KMS-11 (cell line): Measurements from ENCODE around the gene PRKCE.

ENCODE experiments used
- H2AFZ ChIP-seq: fragments of 200-600 bp; sonication (generic); 2 replicates; pipeline ENCODE4 v1.6.1; 2016; ENCODE audit warnings: antibody characterized with exemption, mixed run types, low read depth
- H3K27ac ChIP-seq: fragments of 200-600 bp; sonication (generic); 2 replicates; pipeline ENCODE4 v1.6.1; 2016; ENCODE audit warnings: mild to moderate bottlenecking, mixed run types
- H3K27me3 ChIP-seq: fragments of 200-600 bp; sonication (generic); 2 replicates; pipeline ENCODE4 v1.6.1; 2017; ENCODE audit warnings: mild to moderate bottlenecking, low read depth, mixed run types, moderate library complexity; ENCODE audit not compliant: insufficient read depth
- H3K36me3 ChIP-seq: fragments of 200-600 bp; sonication (generic); 2 replicates; pipeline ENCODE4 v1.6.1; 2017; ENCODE audit warnings: mild to moderate bottlenecking, mixed run types; ENCODE audit not compliant: insufficient read depth
- H3K4me1 ChIP-seq: fragments of 200-600 bp; sonication (generic); 2 replicates; pipeline ENCODE4 v1.6.1; 2016; ENCODE audit warnings: mild to moderate bottlenecking, low read depth, mixed run types; ENCODE audit not compliant: poor library complexity, severe bottlenecking
- H3K4me2 ChIP-seq: fragments of 200-600 bp; sonication (generic); 2 replicates; pipeline ENCODE4 v1.7.0; 2016; ENCODE audit warnings: mild to moderate bottlenecking, mixed run types
- H3K4me3 ChIP-seq: fragments of 200-600 bp; sonication (generic); IDR thresholded peaks from 2 replicates; pipeline ENCODE4 v1.6.1; 2017; ENCODE audit warnings: low read depth, low read length, mixed read lengths; ENCODE audit not compliant: insufficient read depth
- H3K79me2 ChIP-seq: fragments of 200-600 bp; sonication (generic); 2 replicates; pipeline ENCODE4 v1.6.1; 2016; ENCODE audit warnings: low read depth, mixed run types; ENCODE audit not compliant: insufficient read depth
- H3K9ac ChIP-seq: fragments of 200-600 bp; sonication (generic); 2 replicates; pipeline ENCODE4 v1.6.1; 2016; ENCODE audit warnings: mild to moderate bottlenecking, mixed run types
- H4K20me1 ChIP-seq: fragments of 200-600 bp; sonication (generic); 2 replicates; pipeline ENCODE4 v1.6.1; 2016; ENCODE audit warnings: mild to moderate bottlenecking, mixed run types; ENCODE audit not compliant: insufficient read depth
- TF ChIP-seq, protein P1 (sequence below): fragments of 200-600 bp; sonication (generic); conservative IDR thresholded peaks from 2 replicates; pipeline ENCODE4 v1.6.1; 2017; ENCODE audit warnings: low read depth, mild to moderate bottlenecking, antibody characterized with exemption, low read length, moderate library complexity, mixed read lengths

PRKCE gene

GRCh38 chr2:45957533-45958227 is 306.2 kb downstream of the PRKCE start:
- no peaks in the 10 kb centered on the region for H4K20me1 ChIP-seq
- H3K4me1 ChIP-seq = no peaks in the 10 kb centered on the region
- no peaks in the 10 kb centered on the region for H3K79me2 ChIP-seq
- no peak overlapping the region for H3K9ac ChIP-seq
- H3K27me3 ChIP-seq = no peaks in the 10 kb centered on the region
- no peak overlapping the region for H3K4me3 ChIP-seq
- H2AFZ ChIP-seq = no peak overlapping the region
- no peak overlapping the region for H3K27ac ChIP-seq
- no peaks in the 10 kb centered on the region for H3K36me3 ChIP-seq
- no peak overlapping the region for H3K4me2 ChIP-seq
- TF ChIP-seq, protein P1, sequence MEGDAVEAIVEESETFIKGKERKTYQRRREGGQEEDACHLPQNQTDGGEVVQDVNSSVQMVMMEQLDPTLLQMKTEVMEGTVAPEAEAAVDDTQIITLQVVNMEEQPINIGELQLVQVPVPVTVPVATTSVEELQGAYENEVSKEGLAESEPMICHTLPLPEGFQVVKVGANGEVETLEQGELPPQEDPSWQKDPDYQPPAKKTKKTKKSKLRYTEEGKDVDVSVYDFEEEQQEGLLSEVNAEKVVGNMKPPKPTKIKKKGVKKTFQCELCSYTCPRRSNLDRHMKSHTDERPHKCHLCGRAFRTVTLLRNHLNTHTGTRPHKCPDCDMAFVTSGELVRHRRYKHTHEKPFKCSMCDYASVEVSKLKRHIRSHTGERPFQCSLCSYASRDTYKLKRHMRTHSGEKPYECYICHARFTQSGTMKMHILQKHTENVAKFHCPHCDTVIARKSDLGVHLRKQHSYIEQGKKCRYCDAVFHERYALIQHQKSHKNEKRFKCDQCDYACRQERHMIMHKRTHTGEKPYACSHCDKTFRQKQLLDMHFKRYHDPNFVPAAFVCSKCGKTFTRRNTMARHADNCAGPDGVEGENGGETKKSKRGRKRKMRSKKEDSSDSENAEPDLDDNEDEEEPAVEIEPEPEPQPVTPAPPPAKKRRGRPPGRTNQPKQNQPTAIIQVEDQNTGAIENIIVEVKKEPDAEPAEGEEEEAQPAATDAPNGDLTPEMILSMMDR = no peak

DNA sequence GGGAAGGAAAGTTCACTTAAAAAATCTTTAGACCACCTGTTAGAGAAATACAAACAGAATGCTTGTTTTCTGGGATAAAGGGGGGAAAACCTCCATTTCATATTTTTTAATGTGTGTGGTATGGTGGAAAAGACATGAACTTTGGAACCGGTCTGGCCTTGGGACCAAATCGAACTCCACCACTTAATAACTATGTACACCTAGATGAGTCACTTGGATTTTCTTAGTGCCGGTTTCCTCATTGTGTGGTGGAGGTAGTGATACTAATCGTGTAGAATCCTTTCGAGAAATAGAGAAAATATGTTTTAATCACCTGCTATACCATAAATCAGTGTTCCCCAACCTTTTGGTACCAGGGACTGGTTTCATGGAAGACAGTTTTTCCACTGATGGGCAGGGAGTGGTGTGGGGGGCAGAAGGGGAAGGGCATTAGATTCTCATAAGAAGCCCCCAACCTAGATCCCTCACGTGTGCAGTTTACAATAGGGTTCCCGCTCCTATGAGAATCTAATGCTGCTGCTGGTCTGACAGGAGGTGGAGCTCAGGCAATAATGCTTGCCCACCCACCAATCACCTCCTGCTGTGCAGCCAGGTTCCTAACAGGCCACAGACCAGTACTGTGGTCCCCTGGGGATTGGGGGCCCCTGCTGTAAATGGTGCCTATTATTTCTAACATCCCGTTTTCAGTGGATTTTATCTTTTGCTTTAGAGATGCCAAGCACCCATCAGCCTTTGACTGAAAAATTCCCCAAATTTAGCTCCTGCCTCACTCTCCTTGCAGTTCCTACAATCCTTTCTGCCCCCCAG is 308.8 kb downstream of the PRKCE start:
- Histone ChIP-seq H4K20me1 (no peaks in the 10 kb centered on the region), H3K4me3 (no peak overlapping the region), H3K79me2 (no peaks in the 10 kb centered on the region), H3K9ac (no peak overlapping the region), H3K27me3 (no peaks in the 10 kb centered on the region), H3K4me2 (no peak overlapping the region), H3K36me3 (no peaks in the 10 kb centered on the region), H3K27ac (no peak overlapping the region), H2AFZ (no peak overlapping the region), H3K4me1 (no peaks in the 10 kb centered on the region)
- TF ChIP-seq, protein P1 = no peak

DNA sequence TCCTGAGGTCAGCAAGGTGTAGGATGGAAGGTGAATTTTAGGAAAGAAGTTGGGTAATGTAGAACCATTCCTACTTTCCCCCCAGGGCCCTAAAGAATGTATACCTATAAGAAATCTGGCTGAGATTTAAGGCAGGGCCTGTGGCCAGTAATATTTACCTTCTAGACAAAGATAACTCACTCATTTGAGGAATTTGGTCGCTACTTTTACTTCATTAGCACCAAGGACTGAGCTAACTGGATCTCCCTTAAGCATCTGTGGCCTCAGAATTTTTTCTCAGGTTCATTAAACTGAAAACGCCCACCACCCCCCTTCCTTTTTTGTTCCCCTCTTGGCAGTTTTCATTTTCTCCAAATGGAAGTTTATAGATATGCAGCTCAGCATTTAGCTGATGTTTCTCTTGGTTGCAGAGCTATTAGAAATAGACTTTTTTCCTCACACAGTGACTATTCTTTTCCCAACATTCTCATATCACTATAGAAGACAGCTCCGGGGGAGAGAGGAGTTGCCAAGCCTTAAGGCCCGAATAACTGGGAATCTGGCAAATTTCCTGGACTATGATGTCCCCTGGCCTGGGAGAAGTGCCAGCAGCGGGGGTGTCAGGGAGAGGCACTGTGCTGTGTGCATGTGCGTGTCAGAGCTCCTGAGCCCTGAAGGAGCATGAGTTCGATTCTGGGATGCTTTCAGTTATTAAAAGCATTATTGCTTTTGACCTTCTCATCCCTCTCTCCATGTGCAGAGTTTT is 310.9 kb downstream of the PRKCE start:
- H3K27ac ChIP-seq = no peak overlapping the region
- no peaks in the 10 kb centered on the region for H3K36me3 ChIP-seq
- TF ChIP-seq, protein P1 = no peak
- H4K20me1 ChIP-seq = no peaks in the 10 kb centered on the region
- H3K4me1 ChIP-seq = no peaks in the 10 kb centered on the region
- H3K9ac ChIP-seq = no peak overlapping the region
- H3K79me2 ChIP-seq = no peaks in the 10 kb centered on the region
- H3K4me2 ChIP-seq = no peak overlapping the region
- no peak overlapping the region for H2AFZ ChIP-seq
- no peaks in the 10 kb centered on the region for H3K27me3 ChIP-seq
- no peak overlapping the region for H3K4me3 ChIP-seq

DNA sequence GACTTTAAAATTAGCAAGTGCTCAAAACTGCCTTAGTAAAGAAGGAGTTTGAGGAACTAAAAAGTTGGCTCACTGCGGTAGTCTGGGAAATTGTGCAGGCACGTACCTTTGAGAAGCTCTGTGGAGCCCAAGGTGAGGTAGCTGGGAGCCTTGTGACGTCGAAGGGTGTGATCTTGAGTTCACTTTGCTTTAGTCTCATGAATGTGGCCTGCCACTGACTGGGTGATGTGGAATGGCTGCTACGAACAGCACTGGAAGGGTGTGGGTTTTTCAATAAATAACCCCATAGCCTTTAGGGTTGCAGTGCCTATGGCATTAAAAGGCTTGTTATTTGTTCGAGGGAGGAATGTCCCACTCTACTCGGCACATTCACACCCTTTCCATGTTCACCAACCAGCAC is 312.3 kb downstream of the PRKCE start:
- Histone ChIP-seq H3K36me3 (no peaks in the 10 kb centered on the region), H3K27me3 (no peaks in the 10 kb centered on the region), H3K4me1 (no peaks in the 10 kb centered on the region), H2AFZ (no peak overlapping the region), H4K20me1 (no peaks in the 10 kb centered on the region), H3K9ac (no peak overlapping the region), H3K27ac (no peak overlapping the region), H3K4me2 (no peak overlapping the region), H3K4me3 (no peak overlapping the region), H3K79me2 (no peaks in the 10 kb centered on the region)
- TF ChIP-seq, protein P1 = no peak
